HL-60 (cell line): ENCODE data around the gene ADSL.

ENCODE experiments used
- DNase-seq, 2 experiments: peaks; one replicate each; pipeline ENCODE4 v3.0.0-alpha.2; 2010 to 2020; ENCODE audit warnings: low read depth in 1 of 2, low spot score in 1 of 2
- H3K27ac ChIP-seq: fragments of 250-450 bp; sonication (Bioruptor Pico); replicated peaks from 2 replicates; pipeline ENCODE4 v1.5.1; 2020; ENCODE audit warnings: mild to moderate bottlenecking, moderate library complexity
- H3K27me3 ChIP-seq: fragments of 250-450 bp; sonication (Bioruptor Pico); 2 replicates; pipeline ENCODE4 v1.5.1; 2021; ENCODE audit warnings: mild to moderate bottlenecking, moderate library complexity; ENCODE audit not compliant: insufficient read depth, poor library complexity, severe bottlenecking
- H3K4me3 ChIP-seq: replicated peaks from 2 replicates; pipeline ENCODE4 v1.5.1; 2011; ENCODE audit warnings: mild to moderate bottlenecking, control low read depth, low read length; ENCODE audit not compliant: insufficient read depth
- GABPA ChIP-seq: IDR thresholded peaks from 2 replicates; pipeline ENCODE4 v1.6.1; 2012; ENCODE audit warnings: low read depth
- POLR2AphosphoS5 ChIP-seq: IDR thresholded peaks from 2 replicates; pipeline ENCODE4 v1.6.1; 2012; ENCODE audit warnings: low read depth
- SPI1 ChIP-seq: IDR thresholded peaks from 2 replicates; pipeline ENCODE4 v1.6.1; 2012; ENCODE audit warnings: low read depth, mild to moderate bottlenecking, borderline replicate concordance
- TF ChIP-seq, protein P1 (sequence below): IDR thresholded peaks from one replicate; pipeline ENCODE4 v1.5.1; 2011; ENCODE audit warnings: low read length, control low read depth, inconsistent platforms; ENCODE audit not compliant: insufficient read depth
- TF ChIP-seq, protein P2 (sequence below): IDR thresholded peaks from 2 replicates; pipeline ENCODE4 v1.6.1; 2012; ENCODE audit warnings: low read depth; ENCODE audit not compliant: insufficient replicate concordance

The ADSL gene

DNA sequence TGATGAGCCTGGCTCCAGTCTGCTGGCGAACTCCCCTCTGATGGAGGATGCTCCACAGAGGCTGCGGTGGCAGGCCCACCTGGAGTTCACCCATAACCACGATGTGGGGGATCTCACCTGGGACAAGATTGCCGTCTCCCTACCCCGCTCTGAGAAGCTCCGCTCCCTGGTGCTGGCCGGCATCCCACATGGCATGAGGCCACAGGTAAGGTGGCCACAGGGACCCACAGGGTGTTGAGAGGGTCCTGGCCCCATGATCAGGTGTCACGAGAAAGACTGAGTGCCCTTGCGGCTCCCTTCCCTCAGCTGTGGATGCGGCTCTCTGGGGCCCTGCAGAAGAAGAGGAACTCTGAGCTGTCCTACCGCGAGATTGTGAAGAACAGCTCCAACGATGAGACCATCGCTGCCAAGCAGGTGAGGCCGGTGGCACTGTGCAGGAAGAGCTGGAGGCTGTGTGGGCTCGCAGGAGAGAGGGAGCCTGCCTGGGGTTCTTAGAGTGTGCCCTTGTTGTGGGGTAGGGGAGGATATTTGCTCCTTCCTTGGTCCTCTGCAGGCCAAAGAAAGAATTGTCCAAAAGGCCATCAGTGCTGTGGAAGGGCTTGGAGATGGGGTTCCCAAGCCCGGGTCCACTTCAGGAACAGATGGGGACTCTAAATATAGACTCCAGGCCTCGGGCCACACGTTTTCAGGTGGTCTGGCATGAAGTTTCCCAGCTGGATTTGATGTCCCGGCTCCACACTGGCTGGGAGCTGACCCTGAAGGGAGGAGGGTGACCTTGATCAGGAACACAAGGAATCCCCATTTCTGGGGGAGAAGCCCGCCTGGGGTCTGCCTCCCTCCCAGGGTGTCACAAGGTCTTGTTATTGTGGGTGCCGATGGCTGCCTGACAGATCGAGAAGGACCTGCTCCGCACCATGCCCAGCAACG, 58.2 kb downstream of the ADSL start:
- TF ChIP-seq SPI1 (no peak; the same call in 1 of the 2 replicates), POLR2AphosphoS5 (no peak), GABPA (no peak)
- TF ChIP-seq, protein P1, sequence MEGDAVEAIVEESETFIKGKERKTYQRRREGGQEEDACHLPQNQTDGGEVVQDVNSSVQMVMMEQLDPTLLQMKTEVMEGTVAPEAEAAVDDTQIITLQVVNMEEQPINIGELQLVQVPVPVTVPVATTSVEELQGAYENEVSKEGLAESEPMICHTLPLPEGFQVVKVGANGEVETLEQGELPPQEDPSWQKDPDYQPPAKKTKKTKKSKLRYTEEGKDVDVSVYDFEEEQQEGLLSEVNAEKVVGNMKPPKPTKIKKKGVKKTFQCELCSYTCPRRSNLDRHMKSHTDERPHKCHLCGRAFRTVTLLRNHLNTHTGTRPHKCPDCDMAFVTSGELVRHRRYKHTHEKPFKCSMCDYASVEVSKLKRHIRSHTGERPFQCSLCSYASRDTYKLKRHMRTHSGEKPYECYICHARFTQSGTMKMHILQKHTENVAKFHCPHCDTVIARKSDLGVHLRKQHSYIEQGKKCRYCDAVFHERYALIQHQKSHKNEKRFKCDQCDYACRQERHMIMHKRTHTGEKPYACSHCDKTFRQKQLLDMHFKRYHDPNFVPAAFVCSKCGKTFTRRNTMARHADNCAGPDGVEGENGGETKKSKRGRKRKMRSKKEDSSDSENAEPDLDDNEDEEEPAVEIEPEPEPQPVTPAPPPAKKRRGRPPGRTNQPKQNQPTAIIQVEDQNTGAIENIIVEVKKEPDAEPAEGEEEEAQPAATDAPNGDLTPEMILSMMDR: no peak
- TF ChIP-seq, protein P2, sequence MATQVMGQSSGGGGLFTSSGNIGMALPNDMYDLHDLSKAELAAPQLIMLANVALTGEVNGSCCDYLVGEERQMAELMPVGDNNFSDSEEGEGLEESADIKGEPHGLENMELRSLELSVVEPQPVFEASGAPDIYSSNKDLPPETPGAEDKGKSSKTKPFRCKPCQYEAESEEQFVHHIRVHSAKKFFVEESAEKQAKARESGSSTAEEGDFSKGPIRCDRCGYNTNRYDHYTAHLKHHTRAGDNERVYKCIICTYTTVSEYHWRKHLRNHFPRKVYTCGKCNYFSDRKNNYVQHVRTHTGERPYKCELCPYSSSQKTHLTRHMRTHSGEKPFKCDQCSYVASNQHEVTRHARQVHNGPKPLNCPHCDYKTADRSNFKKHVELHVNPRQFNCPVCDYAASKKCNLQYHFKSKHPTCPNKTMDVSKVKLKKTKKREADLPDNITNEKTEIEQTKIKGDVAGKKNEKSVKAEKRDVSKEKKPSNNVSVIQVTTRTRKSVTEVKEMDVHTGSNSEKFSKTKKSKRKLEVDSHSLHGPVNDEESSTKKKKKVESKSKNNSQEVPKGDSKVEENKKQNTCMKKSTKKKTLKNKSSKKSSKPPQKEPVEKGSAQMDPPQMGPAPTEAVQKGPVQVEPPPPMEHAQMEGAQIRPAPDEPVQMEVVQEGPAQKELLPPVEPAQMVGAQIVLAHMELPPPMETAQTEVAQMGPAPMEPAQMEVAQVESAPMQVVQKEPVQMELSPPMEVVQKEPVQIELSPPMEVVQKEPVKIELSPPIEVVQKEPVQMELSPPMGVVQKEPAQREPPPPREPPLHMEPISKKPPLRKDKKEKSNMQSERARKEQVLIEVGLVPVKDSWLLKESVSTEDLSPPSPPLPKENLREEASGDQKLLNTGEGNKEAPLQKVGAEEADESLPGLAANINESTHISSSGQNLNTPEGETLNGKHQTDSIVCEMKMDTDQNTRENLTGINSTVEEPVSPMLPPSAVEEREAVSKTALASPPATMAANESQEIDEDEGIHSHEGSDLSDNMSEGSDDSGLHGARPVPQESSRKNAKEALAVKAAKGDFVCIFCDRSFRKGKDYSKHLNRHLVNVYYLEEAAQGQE: no peak
- Histone ChIP-seq H3K4me3 (no peak overlapping the region), H3K27me3 (no peaks in the 10 kb centered on the region), H3K27ac (no peak overlapping the region)
- no peak for DNase-seq

DNA sequence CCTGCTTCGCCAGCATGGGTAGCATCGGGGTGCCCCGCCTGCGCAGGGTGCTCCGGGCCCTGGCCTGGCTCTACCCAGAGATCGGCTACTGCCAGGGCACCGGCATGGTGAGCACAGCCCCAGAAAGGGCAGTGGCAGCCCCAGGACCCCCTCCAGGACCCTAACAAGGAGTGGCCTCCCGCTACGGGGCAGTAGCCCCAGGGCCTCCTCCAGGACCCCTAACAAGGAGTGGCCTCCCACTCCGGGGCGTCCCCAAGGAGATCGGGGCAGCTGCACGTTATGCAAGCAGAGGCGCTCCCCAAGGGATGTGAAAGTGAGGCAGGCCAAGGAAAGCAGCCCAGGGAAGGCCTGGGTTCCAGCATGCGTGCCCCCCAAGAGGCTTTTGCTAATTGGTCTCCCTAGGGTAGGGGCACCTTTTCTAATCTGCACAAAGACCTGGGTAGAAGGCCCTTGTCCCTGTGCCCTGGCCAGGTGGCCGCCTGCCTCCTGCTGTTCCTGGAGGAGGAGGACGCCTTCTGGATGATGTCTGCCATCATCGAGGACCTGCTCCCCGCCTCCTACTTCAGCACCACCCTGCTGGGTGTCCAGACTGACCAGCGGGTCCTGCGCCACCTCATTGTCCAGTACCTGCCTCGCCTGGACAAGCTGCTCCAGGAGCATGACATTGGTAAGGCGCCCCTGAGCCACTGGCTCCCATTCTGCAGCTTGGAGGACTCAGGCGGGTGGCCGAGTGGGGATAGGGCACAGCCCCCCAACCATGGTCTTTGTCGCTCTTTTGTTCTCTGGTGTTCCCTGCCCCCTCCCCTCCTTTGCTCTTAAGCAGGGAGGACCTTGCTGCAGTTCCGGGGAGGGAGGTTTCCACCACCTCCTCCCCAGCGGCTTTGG, 59.1 kb downstream of the ADSL start:
- no peaks in the 10 kb centered on the region for H3K27me3 ChIP-seq
- H3K4me3 ChIP-seq: no peak overlapping the region
- no peak for DNase-seq
- TF ChIP-seq POLR2AphosphoS5: no peak
- TF ChIP-seq, protein P2: no peak
- no peak for TF ChIP-seq SPI1
- TF ChIP-seq GABPA: no peak
- TF ChIP-seq, protein P1: no peak
- H3K27ac ChIP-seq: no peak overlapping the region

DNA sequence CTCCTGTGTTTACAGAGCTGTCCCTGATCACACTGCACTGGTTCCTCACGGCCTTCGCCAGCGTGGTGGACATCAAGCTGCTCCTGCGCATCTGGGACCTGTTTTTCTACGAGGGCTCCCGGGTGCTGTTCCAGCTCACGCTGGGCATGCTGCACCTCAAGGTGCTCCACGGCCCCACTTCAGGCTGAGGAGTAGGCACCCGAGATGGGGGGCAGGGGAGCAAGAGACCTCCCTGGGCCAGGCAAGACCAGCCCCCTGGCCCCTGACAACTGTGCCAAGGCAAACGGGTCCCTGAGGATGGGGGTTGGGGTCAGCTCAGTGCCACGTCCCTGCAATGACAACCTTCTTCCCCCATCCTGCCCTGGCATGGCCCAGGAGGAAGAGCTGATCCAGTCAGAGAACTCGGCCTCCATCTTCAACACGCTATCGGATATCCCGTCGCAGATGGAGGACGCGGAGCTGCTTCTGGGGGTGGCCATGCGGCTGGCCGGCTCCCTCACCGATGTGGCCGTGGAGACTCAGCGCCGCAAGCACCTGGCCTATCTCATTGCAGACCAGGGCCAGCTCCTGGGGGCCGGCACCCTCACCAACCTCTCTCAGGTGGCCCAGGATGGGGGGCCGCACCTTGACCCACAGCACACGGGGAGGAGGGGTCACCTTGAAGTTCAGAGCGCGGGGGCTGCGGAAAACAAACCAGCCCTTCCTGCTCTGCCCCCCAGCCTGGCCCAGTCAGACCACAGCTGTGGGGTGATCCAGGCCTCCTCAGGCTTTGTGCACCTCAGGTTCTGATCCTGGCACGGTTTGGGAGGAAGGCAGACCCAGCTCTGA, 60.0 kb downstream of the ADSL start:
- H3K4me3 ChIP-seq: no peak overlapping the region
- no peaks in the 10 kb centered on the region for H3K27me3 ChIP-seq
- H3K27ac ChIP-seq: no peak overlapping the region
- DNase-seq: no peak
- TF ChIP-seq, protein P2: no peak
- TF ChIP-seq POLR2AphosphoS5: peak; percentile 18; the same call in 1 of the 2 replicates
